Activated CD8-positive, alpha-beta memory T cell treated with anti-CD3 and anti-CD28 coated beads for 24 hours (primary cell): ENCODE data around the gene GLB1L.
A peak's percentile ranks its signal among the peaks of the same experiment; 100 is the strongest.
"Not testable (repeated sequence)": the region's sequence is repeated elsewhere in the genome, so short reads cannot be mapped to it uniquely, and the experiment has no call there.

Source experiments
- DNase-seq: peaks from one replicate; pipeline ENCODE4 v3.0.0-alpha.2; 2020

The GLB1L gene

GRCh38 chr2:219245148-219245898 lies at the start of gene GLB1L, which contains the start of gene STK16:
Gene GLB1L, minus strand, starts transcription at chr2:219245444. Its CDS starts 1,871 bp downstream, at chr2:219243573.
Gene STK16, plus strand, starts transcription at chr2:219245479. Its CDS starts 521 bp downstream, at chr2:219246000.
- peak; percentile 97 for DNase-seq

- DNase-seq, result peak; percentile 95
Measured at GRCh38 chr2:219294356-219295351, 49.4 kb upstream of the GLB1L start.

GRCh38 chr2:219293736-219294231 lies 48.5 kb upstream of the GLB1L start:
- peak; percentile 56 for DNase-seq

GRCh38 chr2:219292616-219293015 lies 47.4 kb upstream of the GLB1L start:
- DNase-seq, result peak; percentile 43

GRCh38 chr2:219291910-219292490 lies 46.8 kb upstream of the GLB1L start:
- DNase-seq, result no peak

- DNase-seq, result no peak
Measured at GRCh38 chr2:219291394-219291793, 46.1 kb upstream of the GLB1L start.

- DNase-seq, result no peak
Measured at GRCh38 chr2:219290381-219291171, 45.3 kb upstream of the GLB1L start.

- no peak for DNase-seq
Measured at GRCh38 chr2:219289537-219290361, 44.5 kb upstream of the GLB1L start.

- DNase-seq, result no peak
Measured at GRCh38 chr2:219289195-219289536, 43.9 kb upstream of the GLB1L start.

GRCh38 chr2:219287580-219288265 lies 42.5 kb upstream of the GLB1L start:
- no peak for DNase-seq

- not testable (repeated sequence) for DNase-seq
Measured at GRCh38 chr2:219287116-219287440, 41.8 kb upstream of the GLB1L start.

GRCh38 chr2:219286436-219287115 lies 41.3 kb upstream of the GLB1L start:
- no peak for DNase-seq

GRCh38 chr2:219285894-219286425 lies 40.7 kb upstream of the GLB1L start:
- DNase-seq, result no peak

- no peak for DNase-seq
Measured at GRCh38 chr2:219285373-219285735, 40.1 kb upstream of the GLB1L start.

GRCh38 chr2:219284501-219285372 lies 39.5 kb upstream of the GLB1L start:
- DNase-seq, result no peak

GRCh38 chr2:219282943-219283581 lies 37.8 kb upstream of the GLB1L start:
- no peak for DNase-seq

- DNase-seq, result no peak
Measured at GRCh38 chr2:219282375-219282774, 37.1 kb upstream of the GLB1L start.

- DNase-seq, result no peak
Measured at GRCh38 chr2:219281588-219281987, 36.3 kb upstream of the GLB1L start.

- DNase-seq, result no peak
Measured at GRCh38 chr2:219280651-219281050, 35.4 kb upstream of the GLB1L start.
